ENCODE results near the gene TEDC1. TPM values are rescaled to one million over a fixed set of nuclear protein-coding genes. Genes with fewer than 3 reads are reported as not detected.

Gene TEDC1
- polyA plus RNA-seq (ENCODE audit: insufficient read length in 4 of 4), result 10 to 100 TPM in 1 of 4 donors, 1 to 10 TPM in 3; 5.7 to 11.4 (median 7.1) TPM

GRCh38 chr14:105490572-105491365 lies at the start of gene TEDC1:
TSS of gene TEDC1 (plus strand) at chr14:105491246. CDS start at chr14:105491376, 130 bp downstream.
- peak; percentile 97 to 100 (median 99) for DNase-seq (ENCODE audit: low read depth in 4 of 4, low spot score in 3 of 4)

GRCh38 chr14:105442125-105442524 lies 48.9 kb upstream of the TEDC1 start:
- DNase-seq (ENCODE audit: low read depth in 4 of 4, low spot score in 3 of 4), result no peak

GRCh38 chr14:105442834-105443233 lies 48.2 kb upstream of the TEDC1 start:
- DNase-seq (ENCODE audit: low read depth in 4 of 4, low spot score in 3 of 4), result no peak

- no peak for DNase-seq (ENCODE audit: low read depth in 4 of 4, low spot score in 3 of 4)
These were observed 46.2 kb upstream of the TEDC1 start for GRCh38 chr14:105444859-105445258.

- DNase-seq (ENCODE audit: low read depth in 4 of 4, low spot score in 3 of 4), result no peak
These were observed 45.8 kb upstream of the TEDC1 start for GRCh38 chr14:105445290-105445689.

GRCh38 chr14:105445901-105446845 lies 44.9 kb upstream of the TEDC1 start:
- DNase-seq (ENCODE audit: low read depth in 4 of 4, low spot score in 3 of 4), result no peak

- DNase-seq (ENCODE audit: low read depth in 4 of 4, low spot score in 3 of 4), result no peak
These were observed 44.1 kb upstream of the TEDC1 start for GRCh38 chr14:105446971-105447370.

- no peak for DNase-seq (ENCODE audit: low read depth in 4 of 4, low spot score in 3 of 4)
These were observed 43.1 kb upstream of the TEDC1 start for GRCh38 chr14:105447651-105448640.

GRCh38 chr14:105448706-105449111 lies 42.3 kb upstream of the TEDC1 start:
- DNase-seq (ENCODE audit: low read depth in 4 of 4, low spot score in 3 of 4), result no peak

- no peak for DNase-seq (ENCODE audit: low read depth in 4 of 4, low spot score in 3 of 4)
These were observed 41.5 kb upstream of the TEDC1 start for GRCh38 chr14:105449276-105450122.

GRCh38 chr14:105450123-105450505 lies 40.9 kb upstream of the TEDC1 start:
- DNase-seq (ENCODE audit: low read depth in 4 of 4, low spot score in 3 of 4), result no peak

- DNase-seq (ENCODE audit: low read depth in 4 of 4, low spot score in 3 of 4), result no peak
These were observed 40.0 kb upstream of the TEDC1 start for GRCh38 chr14:105450864-105451720.

GRCh38 chr14:105452963-105453362 lies 38.1 kb upstream of the TEDC1 start:
- no peak for DNase-seq (ENCODE audit: low read depth in 4 of 4, low spot score in 3 of 4)

- DNase-seq (ENCODE audit: low read depth in 4 of 4, low spot score in 3 of 4), result no peak
These were observed 37.2 kb upstream of the TEDC1 start for GRCh38 chr14:105453847-105454246.

GRCh38 chr14:105455086-105455640 lies 35.9 kb upstream of the TEDC1 start:
- no peak for DNase-seq (ENCODE audit: low read depth in 4 of 4, low spot score in 3 of 4)

GRCh38 chr14:105455766-105456660 lies 35.0 kb upstream of the TEDC1 start:
- no peak for DNase-seq (ENCODE audit: low read depth in 4 of 4, low spot score in 3 of 4)

All from right renal pelvis (tissue), 4 donors.